AG08395 (cell line): Measurements from ENCODE around the gene RICTOR.

Experiments
- DNase-seq: peaks from one replicate; pipeline ENCODE4 v3.0.0; 2012; ENCODE audit warnings: mixed read lengths, low spot score

Gene RICTOR

DNA sequence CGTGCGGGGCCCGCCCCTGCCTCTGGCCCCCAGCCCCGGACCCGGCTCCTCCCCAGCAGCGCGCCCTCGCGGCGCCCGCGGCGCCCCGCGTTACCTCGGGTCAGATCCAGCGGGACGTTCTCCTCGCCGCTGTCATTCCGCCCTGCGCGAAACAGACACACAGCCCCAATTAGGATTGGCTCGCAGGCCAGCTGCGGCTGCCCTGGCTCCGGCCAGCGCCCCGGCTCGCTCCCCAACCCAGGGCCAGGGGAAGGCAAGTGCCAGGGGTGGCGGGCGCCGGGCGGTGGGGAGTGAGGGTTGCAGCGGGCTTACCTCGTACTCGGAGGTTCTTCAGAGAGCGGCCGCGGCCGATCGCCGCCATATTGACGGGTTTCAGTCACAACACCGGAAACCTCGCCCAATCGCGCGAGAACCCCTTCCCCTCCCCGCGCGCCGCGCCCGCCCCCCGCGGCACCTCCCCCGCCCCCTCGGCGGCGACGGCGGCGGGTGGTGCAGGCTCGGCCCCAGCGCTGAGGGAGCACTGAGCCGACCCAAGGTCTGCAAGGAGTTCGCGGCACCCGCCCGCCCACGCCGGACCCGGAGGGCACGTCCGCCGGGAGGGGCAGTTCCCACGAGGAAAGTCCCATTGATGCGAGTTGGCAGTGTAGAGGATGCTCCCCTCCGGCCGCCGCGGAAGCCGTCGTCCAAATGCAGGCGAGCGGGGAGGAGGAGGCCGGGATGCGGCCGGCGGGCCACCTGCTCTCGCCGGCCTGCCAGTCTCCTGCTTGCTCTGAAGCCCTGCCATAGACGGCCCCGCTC, at the start of gene RICTOR:
Gene RICTOR (minus strand): TSS at position 383 of the 798 bp plus-strand sequence. CDS start 22 bp downstream, at position 361.
- DNase-seq, result peak; percentile 94

- DNase-seq, result no peak
These were observed 47.7 kb upstream of the RICTOR start for GRCh38 chr5:39121922-39122321.

DNA sequence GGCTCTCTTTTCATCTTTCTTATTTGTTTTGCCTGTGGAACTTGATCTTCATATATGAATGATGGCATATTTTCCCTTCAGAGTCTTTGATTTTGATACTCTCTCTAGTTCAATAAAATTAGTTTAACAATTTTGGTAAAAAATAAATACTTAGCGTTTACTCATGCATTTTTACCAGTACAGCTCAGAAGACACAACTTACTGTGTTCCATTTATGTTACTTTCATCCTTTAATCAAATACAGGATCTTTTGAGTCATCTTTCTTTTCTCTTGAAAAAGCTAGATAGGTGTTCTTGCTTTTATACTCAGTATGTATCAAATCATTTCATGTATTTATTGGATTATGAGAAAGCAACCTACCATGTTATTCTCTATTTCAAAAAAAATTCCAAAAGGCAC, 47.1 kb upstream of the RICTOR start:
- DNase-seq, result no peak

DNA sequence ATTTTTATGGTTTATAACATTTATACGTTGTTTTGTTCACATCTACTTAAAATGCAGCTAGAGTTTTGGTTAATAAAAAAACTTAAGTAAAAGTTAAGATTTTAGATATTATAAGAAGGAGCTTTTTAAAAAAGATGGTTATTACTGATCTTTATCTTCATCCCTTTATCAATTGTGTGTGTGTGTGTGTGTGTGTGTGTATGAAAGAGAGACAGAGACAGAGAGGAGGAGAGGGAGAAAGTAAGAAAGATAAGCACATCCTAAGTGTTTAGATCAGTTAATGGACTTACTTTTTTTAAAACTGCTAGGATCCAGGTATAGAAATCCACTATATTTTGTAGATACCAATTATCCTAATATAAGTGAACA, 45.8 kb upstream of the RICTOR start:
- no peak for DNase-seq

DNA sequence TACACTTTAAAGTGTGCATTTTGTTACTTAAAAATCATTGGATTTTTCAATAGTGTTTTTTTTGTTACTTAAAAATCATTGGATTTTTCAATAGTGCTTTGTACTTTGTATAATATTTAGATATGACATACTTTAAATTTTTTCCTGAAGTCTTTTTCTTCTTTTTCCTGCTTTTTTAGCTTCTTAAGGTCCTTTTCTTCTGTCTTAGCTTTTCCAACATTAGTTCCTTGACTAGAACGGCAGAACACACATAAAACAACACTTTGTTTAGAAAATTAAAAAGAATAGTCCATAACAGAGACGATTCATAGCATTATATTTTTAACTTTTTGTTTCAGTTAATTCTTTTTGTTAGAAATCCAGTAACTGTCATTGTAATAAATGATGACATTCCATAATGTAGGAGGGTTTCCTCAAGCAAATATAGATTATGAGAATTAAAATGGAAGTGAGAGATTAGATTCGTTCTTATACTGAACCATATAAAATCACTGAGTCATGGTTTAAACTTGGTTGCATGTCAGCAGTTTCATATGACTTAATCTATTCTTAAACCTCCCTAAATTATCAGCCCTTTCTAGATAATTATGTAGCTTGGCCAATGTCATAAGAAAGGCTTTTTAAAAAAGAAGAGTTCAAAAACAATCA, 45.3 kb upstream of the RICTOR start:
- no peak for DNase-seq

- no peak for DNase-seq
These were observed 44.4 kb upstream of the RICTOR start for GRCh38 chr5:39118638-39119037.

- DNase-seq, result peak; percentile 10
These were observed 43.2 kb upstream of the RICTOR start for GRCh38 chr5:39117401-39117800.

- DNase-seq, result no peak
These were observed 42.4 kb upstream of the RICTOR start for GRCh38 chr5:39116344-39117170.

GRCh38 chr5:39115644-39116343, 41.6 kb upstream of the RICTOR start:
- no peak for DNase-seq

DNA sequence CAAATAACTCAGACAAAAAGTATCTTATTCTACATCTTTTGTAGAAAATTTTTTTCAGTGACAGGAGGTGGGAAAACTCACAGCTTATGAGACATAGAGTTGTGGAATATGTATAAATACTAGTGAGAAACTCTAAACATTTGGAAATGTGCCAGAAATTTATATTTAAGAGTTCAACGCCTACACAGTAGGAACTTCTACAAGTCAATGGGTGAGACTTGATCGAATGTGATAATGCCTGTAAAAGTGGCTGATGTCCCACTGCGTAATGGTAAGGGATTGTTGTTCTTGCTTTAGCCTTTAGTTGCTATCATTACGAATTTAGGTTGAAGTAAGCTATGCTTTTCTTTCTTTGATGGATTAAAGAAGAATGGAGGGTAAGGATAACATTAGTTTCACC, 40.0 kb upstream of the RICTOR start:
- DNase-seq, result no peak

DNA sequence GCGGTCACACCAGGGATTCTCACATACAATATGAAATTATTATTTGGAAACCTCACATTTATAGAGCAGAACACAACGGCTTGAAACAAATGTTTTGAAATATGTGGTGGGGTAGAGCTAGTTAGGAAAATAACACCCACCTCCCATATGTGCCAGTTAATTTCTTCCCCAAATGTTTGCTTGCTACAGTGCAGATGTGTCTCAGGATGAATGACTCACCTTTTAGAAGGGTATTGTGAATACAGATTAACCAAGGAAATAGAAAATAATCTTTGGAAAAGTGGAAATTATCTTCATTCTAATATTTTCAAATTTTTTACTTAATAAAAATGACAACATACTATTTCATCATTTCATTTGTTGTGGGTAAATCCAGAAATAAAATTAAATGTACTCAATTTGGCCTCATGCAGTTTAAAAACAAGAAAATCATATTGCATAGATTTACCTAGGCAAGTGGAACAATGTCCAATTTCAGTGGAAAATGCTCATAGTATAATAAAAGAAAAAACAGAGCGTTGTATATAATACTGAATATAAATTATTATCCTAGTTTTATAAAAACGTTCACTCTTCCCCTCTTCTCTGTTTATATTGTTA, 39.3 kb upstream of the RICTOR start:
- DNase-seq, result no peak

DNA sequence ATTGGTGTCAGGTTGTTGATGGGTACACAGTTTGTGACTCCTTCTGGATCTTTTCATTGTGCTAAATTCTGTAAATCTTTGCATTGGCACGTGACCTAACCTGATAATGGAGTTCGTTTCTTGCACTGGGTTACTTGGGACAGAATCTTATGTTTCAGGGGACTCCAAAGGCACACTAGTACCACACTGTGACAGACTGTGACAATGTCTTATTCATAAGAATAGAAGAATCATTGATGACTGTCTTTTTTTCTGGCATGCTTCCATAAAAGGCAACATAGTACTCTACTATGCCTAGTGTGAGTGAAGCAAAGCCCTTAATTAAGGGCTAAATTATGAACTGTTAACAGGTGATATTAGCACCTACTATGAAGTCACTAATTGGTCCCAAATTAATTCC, 35.4 kb upstream of the RICTOR start:
- DNase-seq, result no peak

GRCh38 chr5:39108987-39109386, 34.8 kb upstream of the RICTOR start:
- DNase-seq, result no peak

- DNase-seq, result no peak
These were observed 33.2 kb upstream of the RICTOR start for GRCh38 chr5:39107350-39107749.

DNA sequence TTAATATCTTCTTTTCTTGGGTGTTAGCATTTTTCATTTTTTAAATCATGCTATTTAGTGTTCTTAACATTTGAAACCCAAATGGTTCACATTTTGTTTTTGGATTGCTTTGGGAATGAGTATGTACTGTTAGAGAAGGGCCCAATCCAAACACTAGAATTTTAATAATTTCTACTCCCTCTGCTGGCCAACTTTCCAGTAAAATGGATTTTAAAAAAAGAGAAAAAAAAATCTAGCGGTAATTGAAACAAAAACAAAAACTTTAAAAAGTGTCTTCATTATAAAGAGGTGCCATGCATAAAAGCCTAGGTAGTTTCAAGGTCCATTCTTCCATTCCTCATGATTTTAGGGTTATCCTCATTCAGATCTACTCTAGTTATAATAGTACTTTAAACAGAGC, 32.1 kb upstream of the RICTOR start:
- peak; percentile 16 for DNase-seq

GRCh38 chr5:39104221-39104620, 30.0 kb upstream of the RICTOR start:
- no peak for DNase-seq

DNA sequence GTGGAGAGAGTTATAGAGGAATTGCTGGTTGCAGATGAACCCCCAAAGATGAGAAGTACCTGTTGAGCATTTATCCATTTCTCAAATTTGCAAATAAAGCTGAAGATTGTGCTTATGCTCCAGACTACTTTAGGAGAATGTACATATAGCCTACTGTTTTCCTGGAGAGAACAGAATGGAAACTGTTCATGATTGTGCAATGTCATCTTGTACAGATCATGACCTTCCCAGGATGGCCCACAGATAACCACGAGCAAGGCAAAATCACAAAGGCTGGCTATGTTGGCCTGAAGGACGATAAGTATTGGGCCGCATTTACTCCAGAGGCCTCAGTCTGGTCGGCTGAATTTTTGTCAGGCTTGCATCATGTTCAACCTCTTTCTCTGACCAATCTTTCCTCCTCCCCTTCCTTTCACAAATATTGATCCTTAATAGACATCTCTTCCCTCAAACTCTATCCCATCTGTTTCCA, 28.5 kb upstream of the RICTOR start:
- DNase-seq, result no peak

DNA sequence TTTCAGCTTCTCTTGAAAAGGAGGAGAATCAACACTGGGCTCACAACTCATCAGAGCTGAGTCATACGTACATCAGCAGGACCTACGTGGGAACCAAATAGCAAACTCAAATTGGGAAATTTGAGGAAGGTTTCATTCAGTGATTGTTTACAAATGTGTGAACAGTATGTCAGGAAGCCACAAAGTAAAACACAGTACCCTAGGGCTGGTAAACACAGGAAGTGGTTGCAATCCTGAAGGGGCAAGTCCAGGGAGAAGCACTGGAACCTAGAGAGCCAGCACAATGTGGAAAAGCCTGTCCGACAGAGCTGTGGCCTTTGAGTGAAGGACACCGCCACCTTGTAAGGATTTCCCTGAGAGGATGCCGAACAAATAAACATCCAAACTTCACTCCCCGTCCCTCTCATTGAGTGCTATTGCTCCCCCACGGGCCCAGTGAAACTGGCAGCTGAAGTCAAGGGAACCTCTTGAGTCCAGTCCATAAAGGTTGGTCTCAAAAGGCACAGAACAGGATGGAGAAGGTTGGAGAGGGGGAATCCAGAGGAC, 26.7 kb upstream of the RICTOR start:
- peak; percentile 88 for DNase-seq

DNA sequence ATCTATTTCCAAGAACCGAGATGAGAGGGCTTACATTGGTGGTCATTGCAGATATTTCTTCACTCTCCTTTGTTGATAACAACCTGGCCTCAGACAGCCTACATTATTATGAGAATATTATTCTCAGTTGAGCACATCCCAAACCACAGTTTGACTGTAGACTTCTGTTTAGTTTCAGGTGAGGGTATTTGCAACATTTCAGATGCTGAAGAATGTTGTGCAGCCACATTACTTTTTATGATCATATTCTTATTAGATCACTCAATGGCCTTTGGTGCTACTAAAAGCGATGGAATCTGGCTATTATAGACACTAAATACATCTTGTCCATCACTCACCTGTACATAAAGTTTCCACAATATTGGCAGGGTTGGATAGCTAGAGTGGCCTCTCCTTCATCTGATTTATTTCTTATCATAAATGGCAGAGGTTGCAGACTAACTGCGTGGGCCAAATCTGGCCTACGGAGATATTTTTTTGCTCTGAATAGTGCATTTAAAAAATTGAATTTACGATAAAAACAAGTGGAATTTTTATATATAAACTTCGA, 26.2 kb upstream of the RICTOR start:
- DNase-seq, result no peak

DNA sequence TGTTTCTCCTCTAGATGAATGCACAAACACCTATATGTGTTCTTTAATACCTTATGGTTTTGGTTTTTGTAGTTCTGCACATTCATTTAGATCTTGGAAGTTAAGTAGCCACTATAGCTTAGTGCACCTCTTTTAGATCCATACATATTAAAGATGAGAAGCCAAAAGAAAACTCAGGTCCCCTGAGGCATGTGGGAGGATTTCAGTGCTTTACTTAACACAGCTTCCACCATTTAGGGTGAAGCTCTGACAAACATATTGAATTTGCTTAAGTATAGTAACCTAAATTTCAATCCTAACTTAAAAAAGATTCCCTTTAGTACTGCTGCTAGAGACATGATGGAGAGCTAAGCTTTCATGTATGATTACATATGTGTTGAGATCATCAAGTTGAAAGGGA, 25.6 kb upstream of the RICTOR start:
- no peak for DNase-seq

GRCh38 chr5:39093352-39093751, 19.2 kb upstream of the RICTOR start:
- DNase-seq, result no peak
